Activated CD4-positive, CD25-positive, alpha-beta regulatory T cell treated with anti-CD3 and anti-CD28 coated beads, Interleukin-2, amount 50 U/mL, for 24 hours (primary cell): ENCODE data around the gene AHCTF1.
"Not testable (repeated sequence)": the region's sequence is repeated elsewhere in the genome, so short reads cannot be mapped to it uniquely, and the experiment has no call there.

ENCODE experiments used
- ATAC-seq, 2 donors: fragments of 150-1000 bp; cut with Tn5 transposase; one replicate each; pipeline ENCODE4 v1.10.0; 2021; ENCODE audit warnings: mild to moderate bottlenecking in 1 of 2, moderate library complexity in 1 of 2

AHCTF1 gene

DNA sequence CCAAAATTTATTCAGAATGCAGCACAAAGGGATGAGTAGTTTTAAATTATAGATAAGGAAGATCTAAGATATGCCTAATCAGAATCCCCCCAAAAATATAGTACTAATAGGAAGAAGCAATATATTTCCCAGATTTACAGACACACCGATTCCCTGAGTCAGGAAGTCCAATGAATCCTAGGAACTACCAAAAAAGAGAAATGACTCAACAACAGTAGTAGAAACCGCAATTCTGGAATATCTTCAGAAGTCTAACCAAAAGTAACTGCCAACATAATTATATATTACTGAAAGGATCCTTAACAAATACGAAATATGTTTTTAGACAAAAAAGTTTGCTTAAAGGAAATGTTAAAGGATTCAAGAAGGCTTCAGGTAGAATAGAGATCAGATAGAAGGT is 10.3 kb downstream of the AHCTF1 start:
- no peak for ATAC-seq

DNA sequence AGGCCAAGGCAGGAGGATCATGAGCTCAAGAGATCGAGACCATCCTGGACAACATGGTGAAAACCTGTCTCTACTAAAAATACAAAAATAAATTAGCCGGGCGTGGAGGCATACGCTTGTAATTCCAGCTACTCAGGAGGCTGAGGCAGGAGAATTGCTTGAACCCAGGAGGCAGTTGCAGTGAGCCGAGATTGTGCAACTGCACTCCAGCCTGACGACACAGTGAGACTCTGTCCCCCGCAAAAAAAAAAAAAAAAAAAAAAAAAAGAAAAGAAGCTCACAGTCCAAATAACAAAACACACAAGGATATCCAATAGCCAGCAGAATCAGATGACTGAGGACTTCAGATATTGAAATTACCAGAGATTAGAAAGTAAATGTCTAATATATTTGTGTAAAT is 11.8 kb downstream of the AHCTF1 start:
- no peak for ATAC-seq

DNA sequence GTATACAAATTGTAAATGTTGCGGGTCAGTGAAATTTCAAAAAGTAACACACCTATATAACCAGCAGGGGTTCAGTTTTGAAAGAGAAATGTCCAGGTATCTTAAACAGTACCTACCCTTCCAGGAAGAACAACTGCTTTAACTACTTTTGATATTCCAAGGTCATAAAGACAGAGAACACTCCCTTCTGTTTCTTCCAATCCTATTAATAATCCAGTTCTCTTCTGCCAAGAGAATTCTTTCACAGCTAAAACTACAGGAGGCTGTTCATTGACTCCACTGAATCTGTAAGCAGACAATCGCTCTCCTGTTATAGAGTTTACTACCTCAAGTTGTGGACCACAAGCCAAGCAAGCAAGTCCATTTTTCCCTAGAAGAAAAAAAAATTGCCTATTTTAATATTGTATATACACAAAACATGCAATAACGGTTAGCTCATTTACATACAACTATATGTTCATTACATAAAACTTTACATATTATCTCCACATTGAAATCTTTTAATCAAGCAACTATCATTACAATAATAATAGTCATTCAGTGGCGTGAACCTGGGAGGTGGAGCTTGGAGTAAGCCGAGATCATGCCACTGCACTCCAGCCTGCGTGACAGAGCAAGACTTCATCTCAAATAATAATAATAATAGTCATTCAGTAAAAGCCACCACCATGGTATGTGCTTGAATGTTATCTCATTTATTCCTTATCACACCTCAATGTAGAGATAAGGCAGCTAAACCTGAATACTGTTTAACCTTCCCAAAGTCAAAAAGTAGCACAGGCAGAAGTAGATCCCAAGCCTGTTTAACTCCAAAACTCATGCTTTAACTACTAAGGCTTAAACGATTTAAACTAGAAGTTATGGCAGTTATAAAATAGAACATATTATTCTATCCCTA is 15.5 kb downstream of the AHCTF1 start:
- not testable (repeated sequence) for ATAC-seq

DNA sequence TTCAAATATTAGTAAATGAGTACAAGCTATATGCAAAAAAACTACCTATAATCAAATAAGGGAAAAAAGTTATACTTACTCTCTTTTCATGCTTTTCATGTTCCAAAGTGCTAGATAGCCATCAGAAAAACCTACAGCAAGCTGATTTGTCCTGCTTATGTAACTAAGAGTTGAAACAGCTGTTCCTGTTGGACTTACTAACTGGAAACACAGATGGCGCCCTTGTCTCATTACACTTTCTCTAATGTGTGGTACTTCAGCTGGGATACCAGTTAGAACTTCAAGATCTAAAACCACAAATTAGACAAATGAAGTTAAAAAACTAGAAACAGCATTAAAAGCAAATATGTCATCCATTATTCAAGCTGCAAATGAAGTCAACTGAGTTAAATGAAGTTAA is 24.3 kb downstream of the AHCTF1 start:
- ATAC-seq = no peak

DNA sequence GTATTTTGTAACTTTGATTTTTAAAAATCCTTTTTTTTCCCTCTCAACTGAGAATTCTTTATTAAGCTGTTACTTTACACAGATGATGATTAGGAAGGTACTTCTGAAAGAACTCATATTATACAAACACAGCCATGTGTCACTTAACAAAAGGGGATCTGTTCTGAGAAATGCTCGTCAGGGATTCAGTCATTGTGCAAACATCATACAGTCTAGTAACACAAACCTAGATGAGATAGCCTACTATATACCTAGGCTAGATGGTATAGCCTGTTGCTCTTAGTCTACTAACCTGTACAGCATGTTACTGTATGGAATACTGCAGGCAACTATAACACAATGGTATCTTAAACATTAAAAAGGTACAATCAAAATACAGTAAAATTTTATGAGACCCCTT is 24.9 kb downstream of the AHCTF1 start:
- ATAC-seq = no peak

DNA sequence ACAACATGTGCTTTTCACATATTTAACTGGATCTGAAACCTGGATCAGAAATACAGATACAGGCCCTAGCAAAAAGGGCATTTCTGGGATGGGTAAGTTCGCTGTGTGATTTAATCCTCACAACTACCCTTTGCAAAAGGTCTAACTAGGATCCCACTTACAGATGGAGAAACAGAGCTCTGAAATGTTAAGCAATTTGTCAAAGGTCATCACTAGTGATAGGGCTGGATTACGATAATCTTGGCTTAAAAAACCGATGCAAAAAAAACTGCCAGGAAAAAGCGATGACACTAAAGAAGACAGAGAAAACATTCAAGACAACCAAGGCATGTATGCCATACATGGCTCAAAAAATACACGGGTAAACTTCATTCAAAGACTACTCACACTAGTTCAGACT is 29.9 kb downstream of the AHCTF1 start:
- ATAC-seq = no peak

DNA sequence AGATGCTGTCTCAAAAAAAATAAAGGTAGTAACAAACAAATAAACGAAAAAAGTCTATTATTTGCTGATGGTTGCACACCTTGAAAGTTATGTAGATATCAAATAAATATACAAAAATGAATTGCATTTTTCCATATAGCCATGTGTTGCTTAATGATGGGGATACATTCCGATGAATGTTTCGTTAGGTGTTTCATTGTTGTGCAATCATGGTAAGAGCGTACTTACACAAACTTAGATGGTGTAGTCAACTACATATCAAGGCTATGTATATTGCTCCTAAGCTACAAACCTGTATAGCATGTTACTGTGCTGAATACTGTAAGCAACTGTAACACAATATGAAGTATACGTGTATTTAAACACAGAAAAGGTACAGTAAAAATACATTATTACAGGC is 34.4 kb downstream of the AHCTF1 start:
- ATAC-seq = no peak

DNA sequence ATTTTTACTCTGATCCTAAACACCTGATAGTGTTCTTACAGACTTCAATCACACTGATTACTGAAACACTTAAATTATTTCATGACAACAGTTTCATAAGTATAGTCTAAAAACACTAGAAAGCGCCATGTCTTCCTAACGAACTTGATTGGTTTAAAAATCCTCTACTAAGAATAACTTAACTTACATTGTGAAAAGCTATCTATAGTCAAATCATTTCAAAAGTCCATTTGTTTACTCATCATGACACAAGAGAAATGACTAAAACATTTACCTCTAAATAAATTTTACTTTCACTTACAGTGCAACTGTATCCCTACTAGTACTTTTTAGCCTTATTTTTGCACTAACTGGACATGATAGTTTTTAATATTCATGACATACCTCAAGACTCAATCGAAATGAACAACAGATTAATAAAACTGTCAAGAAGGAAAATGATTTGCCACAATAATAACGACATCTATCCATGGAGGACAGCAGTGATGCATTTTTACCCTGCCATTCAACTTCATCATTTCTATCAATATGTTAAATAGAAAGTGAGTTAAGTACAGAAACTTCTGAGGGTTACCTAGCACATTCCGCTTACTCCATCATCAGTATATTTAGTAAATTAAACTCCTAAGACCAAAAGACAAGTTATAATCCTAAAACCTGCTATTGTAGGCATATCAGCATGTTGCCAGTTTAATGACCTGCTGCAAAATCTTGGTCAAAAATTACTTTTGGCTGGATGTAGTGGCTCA is 38.4 kb downstream of the AHCTF1 start:
- peak; percentile 56 to 69 for ATAC-seq

DNA sequence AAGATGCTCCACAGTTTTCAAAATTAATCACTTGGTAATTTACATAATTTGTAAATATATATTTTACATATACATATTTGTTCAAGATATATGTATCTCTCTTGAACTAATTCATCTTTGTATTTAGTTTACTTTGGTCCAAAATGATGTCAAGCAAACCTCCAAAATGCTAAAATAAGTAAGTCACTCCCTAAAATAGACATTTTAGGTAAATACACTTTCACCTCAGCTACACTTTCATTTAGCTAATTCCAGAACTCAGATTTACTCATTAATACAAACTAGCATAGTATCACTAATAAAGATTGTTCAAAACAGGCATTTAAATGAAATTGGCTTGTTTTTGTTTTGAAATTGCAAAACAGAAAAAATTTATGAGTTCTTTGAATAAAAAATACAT is 40.6 kb downstream of the AHCTF1 start:
- no peak for ATAC-seq

DNA sequence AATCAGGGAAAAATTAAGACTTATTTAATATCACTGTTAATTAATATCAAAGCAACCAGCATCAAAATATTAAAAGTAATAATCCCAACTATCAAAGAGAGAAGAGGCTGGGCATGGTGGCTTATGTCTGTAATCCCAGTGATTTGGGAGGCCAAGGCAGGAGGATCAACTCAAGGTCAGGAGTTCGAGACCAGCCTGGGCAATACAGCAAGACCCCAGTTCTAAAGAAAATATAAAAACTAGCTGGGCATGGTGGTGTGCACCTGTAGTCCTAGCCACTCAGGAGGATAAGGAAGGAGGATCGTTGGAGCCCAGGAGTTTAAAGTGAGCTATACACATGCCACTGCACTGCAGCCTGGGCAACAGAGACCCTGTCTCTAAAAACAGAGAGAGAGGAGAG is 43.2 kb downstream of the AHCTF1 start:
- ATAC-seq = no peak

DNA sequence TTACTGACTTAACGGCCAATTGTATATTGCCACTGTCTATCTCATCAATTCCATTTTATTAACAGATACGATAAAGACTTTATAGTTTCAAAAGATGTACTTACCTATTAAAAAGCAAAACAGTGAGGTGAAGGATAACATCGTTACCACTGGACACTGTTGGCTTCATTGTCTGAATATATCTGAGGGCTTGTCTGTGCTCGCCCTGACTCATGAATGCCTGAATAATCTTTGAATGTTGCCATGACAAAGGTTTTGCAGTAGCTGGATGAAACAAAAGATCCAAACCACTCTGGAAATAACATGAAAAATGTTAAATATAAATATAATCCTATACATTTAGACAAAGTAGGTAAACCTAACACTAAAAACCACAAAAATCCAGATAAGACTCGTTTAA is 46.4 kb downstream of the AHCTF1 start:
- not testable (repeated sequence) for ATAC-seq

DNA sequence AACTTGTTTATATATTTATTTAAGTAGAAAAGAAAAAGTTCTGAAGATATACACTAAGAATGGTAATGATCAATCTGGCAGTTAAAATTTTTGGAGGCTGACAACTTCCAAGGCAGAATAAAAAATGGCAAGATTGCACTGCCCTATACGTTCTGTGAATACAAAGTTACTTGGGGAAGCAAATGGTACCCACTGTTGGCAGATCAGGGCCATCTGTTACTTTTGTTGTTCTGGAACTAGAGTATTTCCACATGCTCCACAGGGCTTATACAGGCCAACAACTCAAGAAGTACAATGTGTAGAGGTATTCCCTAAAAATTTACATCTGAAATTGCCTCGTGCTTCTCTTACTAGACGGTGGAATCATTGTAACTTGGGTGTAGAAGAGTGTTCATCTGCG is 53.2 kb downstream of the AHCTF1 start:
- no peak for ATAC-seq

DNA sequence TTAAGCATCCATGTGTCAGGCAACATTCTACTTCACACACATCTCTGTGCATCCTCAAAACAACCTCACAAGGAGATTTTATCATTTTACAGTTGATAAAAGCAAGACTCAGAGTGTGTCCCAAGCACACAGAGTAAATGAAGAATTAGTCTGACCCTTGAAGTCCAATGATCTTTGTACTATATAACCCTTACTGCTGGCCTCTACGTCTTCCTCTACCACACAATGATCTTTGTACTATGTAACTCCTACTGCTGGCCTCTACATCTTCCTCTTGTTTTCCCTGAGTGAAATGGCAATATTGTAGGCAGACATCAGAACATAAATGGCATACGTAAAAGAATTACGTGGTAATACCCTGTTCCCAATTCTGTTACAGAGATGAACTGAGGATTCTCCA is 55.3 kb downstream of the AHCTF1 start:
- no peak for ATAC-seq

DNA sequence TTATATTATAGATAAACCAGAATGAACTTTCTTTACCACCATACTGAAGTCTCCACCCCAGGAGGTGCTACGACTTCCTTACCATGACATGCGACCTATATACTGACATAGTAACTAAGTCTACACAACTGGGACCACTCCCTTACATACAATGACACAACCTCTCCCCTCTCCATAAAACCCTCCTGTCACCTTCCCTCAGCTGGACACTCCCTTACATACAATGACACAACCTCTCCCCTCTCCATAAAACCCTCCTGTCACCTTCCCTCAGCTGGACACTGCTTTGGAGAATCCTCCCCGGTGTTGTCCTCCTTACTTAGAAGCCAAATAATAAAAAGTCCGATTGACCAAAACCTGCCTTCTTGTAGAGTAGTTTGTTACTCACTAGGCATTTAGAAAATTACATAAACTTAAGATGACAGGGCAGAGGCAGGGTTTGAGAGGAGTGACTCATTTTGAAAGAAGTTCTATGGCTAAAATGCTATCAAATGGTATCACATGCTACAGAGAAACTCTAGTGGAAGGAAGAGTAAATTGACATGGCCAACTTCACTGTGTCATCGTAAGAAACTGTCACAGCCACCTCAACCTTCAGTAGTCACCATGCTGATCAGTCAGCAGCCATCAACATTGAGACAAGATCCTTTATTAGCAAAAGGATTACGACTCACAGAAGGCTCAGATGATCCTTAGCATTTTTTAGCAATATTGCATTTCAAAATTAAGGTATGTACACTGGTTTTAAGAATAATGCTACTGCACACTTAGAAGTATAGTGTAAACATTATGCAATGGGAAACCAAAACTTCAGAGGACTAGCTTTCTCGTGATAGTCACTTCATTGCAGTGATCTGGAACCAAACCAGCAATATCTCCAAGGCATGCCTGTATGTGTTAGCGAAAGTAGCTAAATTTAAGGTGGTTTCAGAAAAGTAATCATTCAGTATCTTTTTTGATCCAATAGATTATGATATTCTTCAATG is 56.4 kb downstream of the AHCTF1 start:
- peak; percentile 93 to 96 for ATAC-seq

DNA sequence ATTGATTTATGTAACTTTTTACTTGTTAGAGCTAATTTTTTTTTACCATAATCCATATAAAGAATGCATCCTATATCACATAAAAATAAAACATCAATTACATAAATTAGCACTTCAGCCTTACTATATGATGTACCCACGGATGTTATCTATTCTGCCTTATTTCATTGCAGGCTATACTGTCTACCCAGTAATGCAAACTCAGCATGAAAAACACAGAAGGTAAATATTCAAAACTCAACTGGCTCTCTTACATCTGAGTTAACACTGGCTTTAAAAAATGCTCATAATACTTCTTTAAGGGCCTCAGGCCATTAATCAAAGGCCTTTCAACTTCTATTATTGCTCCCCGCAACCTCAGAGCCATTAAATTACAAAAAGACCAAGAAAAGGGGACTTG is 65.8 kb downstream of the AHCTF1 start:
- ATAC-seq = no peak

DNA sequence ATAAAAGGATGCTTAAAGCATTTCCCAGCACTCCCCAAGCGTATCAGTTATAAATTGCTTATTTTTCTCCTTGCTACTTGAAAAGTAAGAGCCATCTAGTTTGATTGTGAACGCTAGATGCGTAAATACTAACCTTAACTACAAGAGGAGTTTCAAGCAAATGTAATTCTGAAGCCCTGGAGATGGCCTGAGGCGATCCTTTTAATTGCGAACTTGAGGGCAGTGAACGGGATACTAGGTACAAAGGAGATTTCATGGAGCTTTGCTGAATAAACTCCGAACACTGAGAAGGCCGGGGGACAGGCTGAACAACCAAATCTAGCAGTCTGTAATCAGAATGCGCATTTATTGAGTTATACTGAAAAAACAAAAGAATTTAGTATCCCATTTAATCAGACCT is 68.0 kb downstream of the AHCTF1 start:
- not testable (repeated sequence) for ATAC-seq

DNA sequence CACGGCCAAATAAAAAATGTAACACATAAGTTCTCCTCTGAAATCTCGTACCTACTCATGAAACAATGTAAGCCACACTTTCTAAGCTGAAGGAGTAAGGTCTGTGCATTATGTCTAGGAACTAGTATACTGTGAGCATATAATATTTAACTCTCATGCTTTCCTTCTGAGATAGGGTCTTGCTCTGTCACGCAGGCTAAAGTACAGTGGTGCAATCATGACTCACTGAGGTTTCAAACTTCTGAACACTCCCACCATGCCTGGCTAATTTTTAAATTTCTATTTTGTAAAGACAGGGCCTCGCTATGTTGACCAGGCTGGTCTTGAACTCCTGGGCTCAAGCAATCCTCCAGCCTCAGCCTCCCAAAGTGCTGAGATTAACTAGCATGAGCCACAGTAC is 71.3 kb downstream of the AHCTF1 start:
- no peak for ATAC-seq

DNA sequence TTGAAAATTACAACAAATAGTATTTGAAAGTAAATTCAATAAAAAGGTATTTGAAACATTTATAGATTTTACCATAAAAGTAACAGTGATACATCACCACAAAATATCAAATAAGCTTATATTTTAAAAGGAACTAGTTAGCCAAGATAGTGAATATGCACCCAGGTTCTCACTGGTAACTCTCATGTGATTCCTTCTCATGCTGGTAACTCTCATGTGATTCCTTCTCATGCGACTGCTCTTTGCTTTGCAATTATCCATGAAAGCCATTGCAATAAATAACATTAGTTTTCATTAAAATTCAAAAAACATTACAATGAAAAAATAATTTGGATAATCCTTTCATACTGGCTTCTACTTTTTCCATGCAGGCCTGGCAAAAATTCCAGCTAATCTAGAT is 75.4 kb downstream of the AHCTF1 start:
- no peak for ATAC-seq

DNA sequence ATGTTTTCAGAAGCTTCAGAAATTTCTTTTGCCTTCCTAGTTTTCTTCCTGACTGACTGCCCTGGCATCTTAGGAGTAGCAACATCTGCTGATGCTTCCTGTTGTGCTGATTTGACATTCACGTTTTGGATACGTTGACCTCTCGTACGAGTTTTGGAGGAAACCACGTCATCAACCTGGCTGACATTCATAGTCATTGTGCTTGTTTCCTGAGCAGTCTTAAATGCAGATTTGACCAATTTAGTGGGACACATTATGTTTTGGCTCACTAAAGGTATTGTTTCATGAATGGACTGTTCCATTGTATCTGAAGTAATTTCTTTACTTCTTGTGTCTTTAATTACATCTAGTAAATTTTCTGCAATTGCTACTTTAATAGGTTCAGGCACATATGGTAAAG is 81.1 kb downstream of the AHCTF1 start:
- ATAC-seq = not testable (repeated sequence)

DNA sequence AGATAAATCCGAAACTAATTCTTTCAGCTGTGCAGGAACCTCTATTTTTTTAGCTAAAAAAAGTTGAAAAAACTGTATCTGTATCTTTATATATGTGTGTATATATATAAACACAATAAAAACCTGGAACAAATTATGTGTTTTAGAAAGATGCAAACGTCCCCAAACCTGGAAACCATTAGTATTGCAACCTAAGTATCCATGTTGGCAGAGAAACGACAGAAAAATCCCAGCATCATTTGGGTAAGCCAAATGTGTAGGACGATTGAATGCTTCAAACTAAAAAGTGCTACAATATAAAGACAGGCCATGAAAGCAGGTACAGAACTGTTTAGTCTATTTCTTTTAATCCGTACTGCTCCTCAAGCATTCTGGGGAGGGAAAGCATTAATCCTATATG is 87.9 kb downstream of the AHCTF1 start:
- no peak for ATAC-seq

DNA sequence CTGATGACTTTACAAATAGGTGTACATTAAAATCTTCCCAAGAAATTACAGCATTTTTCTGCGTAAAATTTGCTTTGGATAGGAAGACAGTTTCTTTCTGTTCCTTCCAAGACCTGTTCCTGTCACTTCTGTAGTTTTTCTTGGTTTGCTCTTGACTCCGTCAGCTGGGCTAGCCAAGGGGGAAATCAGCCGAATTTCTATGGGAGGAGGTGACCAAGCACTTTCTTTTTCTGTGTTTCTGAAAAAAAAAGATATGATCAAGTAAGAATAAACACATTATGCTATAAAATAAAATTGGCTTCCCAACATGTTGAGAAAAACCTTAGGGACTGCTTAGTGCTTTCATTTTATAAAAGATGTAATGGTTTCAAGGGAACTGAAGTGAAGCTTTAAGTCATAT is 91.0 kb downstream of the AHCTF1 start:
- not testable (repeated sequence) for ATAC-seq

DNA sequence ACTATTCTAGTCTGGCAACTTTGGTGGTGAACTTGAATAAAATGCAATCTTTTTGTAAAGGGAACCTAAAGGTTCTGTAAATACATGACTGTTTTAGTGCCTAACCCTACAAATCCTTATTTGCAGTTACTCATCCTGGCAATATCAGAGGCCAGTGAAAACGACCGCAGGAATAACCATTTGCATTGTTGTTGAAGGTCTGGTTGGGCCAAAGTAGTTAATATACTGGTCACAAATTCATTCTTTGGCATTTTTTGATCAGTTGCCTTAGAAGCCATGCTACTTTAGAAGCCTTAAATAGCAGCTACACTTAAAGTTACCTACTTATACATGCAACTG is 93.7 kb downstream of the AHCTF1 start:
- no peak for ATAC-seq
